Neural cell (in vitro differentiated cells): ENCODE data around the gene CLDN12. TPM values are rescaled to one million over a fixed set of nuclear protein-coding genes. Genes with fewer than 3 reads are reported as not detected.

Source experiments
- H2AFZ ChIP-seq: fragments of 200-600, 300-800 bp; sonication (generic), shearing (Covaris generic); 2 replicates; pipeline ENCODE4 v1.6.0; 2014; ENCODE audit warnings: low read depth, mild to moderate bottlenecking, antibody characterized with exemption, low read length, moderate library complexity
- H3F3A ChIP-seq: fragments of 200-600 bp; shearing (Covaris generic); 2 replicates; pipeline ENCODE4 v1.6.1; 2016; ENCODE audit warnings: mild to moderate bottlenecking, moderate library complexity, mixed read lengths, antibody characterized with exemption, low read length; ENCODE audit not compliant: insufficient read depth, poor library complexity, severe bottlenecking
- H3K27ac ChIP-seq: fragments of 200-600, 300-800 bp; sonication (generic), shearing (Covaris generic); 2 replicates; pipeline ENCODE4 v1.5.1; 2014; ENCODE audit warnings: mild to moderate bottlenecking, low read length, moderate library complexity
- H3K27me3 ChIP-seq: fragments of 300-800, 200-600 bp; sonication (generic), shearing (Covaris generic); 2 replicates; pipeline ENCODE4 v1.6.0; 2014; ENCODE audit warnings: mild to moderate bottlenecking, low read depth, low read length, moderate library complexity; ENCODE audit not compliant: insufficient read depth
- H3K36me3 ChIP-seq: fragments of 300-800, 200-600 bp; sonication (generic), shearing (Covaris generic); 2 replicates; pipeline ENCODE4 v1.5.1; 2014; ENCODE audit warnings: mild to moderate bottlenecking, antibody characterized with exemption, low read length, moderate library complexity; ENCODE audit not compliant: insufficient read depth
- H3K4me2 ChIP-seq: fragments of 300-800, 200-600 bp; sonication (generic), shearing (Covaris generic); 2 replicates; pipeline ENCODE4 v1.6.0; 2014; ENCODE audit warnings: mild to moderate bottlenecking, low read length
- H3K4me3 ChIP-seq: fragments of 300-800, 200-600 bp; sonication (generic), shearing (Covaris generic); 2 replicates; pipeline ENCODE4 v1.5.1; 2014; ENCODE audit warnings: mild to moderate bottlenecking, low read length, moderate library complexity
- H3K79me2 ChIP-seq: fragments of 200-600 bp; shearing (Covaris generic); replicated peaks from 2 replicates; pipeline ENCODE4 v1.6.0; 2014; ENCODE audit warnings: mild to moderate bottlenecking, low read length, moderate library complexity; ENCODE audit not compliant: insufficient read depth
- H3K9ac ChIP-seq: fragments of 300-800, 200-600 bp; sonication (generic), shearing (Covaris generic); 2 replicates; pipeline ENCODE4 v1.6.1; 2016; ENCODE audit warnings: mild to moderate bottlenecking, low read length, mixed read lengths
- H3K9me2 ChIP-seq: fragments of 200-600 bp; shearing (Covaris generic); 2 replicates; pipeline ENCODE4 v1.6.1; 2016; ENCODE audit warnings: mild to moderate bottlenecking, low read length, mixed read lengths; ENCODE audit not compliant: insufficient read depth
- H3K9me3 ChIP-seq: fragments of 200-600, 300-800 bp; sonication (generic), shearing (Covaris generic); 2 replicates; pipeline ENCODE4 v1.6.1; 2016; ENCODE audit warnings: mild to moderate bottlenecking, mixed run types, low read length, moderate library complexity, mixed read lengths
- H4K20me1 ChIP-seq: fragments of 200-600 bp; shearing (Covaris generic); 2 replicates; pipeline ENCODE4 v1.6.1; 2016; ENCODE audit warnings: mild to moderate bottlenecking, mixed run types; ENCODE audit not compliant: insufficient read depth
- CTCF ChIP-seq: fragments of 450-650 bp; IDR thresholded peaks from 2 replicates; pipeline ENCODE4 v1.5.1; 2014; ENCODE audit warnings: antibody characterized with exemption, mild to moderate bottlenecking, moderate library complexity; ENCODE audit not compliant: poor library complexity, severe bottlenecking
- EP300 ChIP-seq: fragments of 450-650 bp; conservative IDR thresholded peaks from 2 replicates; pipeline ENCODE4 v1.6.1; 2014; ENCODE audit warnings: antibody characterized with exemption, mild to moderate bottlenecking, moderate library complexity; ENCODE audit not compliant: poor library complexity, severe bottlenecking
- EZH2 ChIP-seq: fragments of 200-600, 300-800 bp; shearing (Covaris generic), sonication (generic); IDR thresholded peaks from 2 replicates; pipeline ENCODE4 v1.6.1; 2014; ENCODE audit warnings: antibody characterized with exemption, low read length, borderline replicate concordance, mild to moderate bottlenecking; ENCODE audit not compliant: insufficient read depth, poor library complexity, severe bottlenecking
- MXI1 ChIP-seq: fragments of 450-650 bp; conservative IDR thresholded peaks from 2 replicates; pipeline ENCODE4 v1.6.1; 2014; ENCODE audit warnings: antibody characterized with exemption, mild to moderate bottlenecking; ENCODE audit not compliant: poor library complexity, severe bottlenecking
- POLR2AphosphoS5 ChIP-seq: IDR thresholded peaks from 2 replicates; pipeline ENCODE4 v1.6.1; 2012
- RAD21 ChIP-seq: fragments of 450-650 bp; conservative IDR thresholded peaks from 2 replicates; pipeline ENCODE4 v1.6.1; 2014; ENCODE audit warnings: antibody characterized with exemption, mild to moderate bottlenecking, moderate library complexity
- REST ChIP-seq: IDR thresholded peaks from 2 replicates; pipeline ENCODE4 v1.6.1; 2012; ENCODE audit warnings: borderline replicate concordance
- SMC3 ChIP-seq: fragments of 450-650 bp; conservative IDR thresholded peaks from 2 replicates; pipeline ENCODE4 v1.6.1; 2014; ENCODE audit warnings: antibody characterized with exemption, mild to moderate bottlenecking, moderate library complexity; ENCODE audit not compliant: poor library complexity
- TAF1 ChIP-seq: IDR thresholded peaks from 2 replicates; pipeline ENCODE4 v1.6.1; 2012; ENCODE audit warnings: low read depth
- polyA plus RNA-seq: library from polyadenylated mRNA; depleted of rRNA; stranded (reverse); fragments of >200 nt; gene quantifications from 2 replicates; pipeline ENCODE4 v1.2.3, GENCODE V29; 2014

Gene CLDN12
- polyA plus RNA-seq, 1 donor from 2014 or later = 81.0 TPM

GRCh38 chr7:90387470-90388240 is 15.6 kb upstream of the CLDN12 start:
- H3F3A ChIP-seq = no peaks in the 10 kb centered on the region
- H3K9me3 ChIP-seq = no peaks in the 10 kb centered on the region
- TF ChIP-seq EP300 (no peak), REST (no peak), EZH2 (no peak), RAD21 (no peak), CTCF (no peak), SMC3 (no peak), POLR2AphosphoS5 (no peak), MXI1 (no peak), TAF1 (no peak)
- H3K9ac ChIP-seq = no peak overlapping the region
- H3K36me3 ChIP-seq = peaks cover 7% of the 10 kb centered on the region
- no peak overlapping the region for H3K27ac ChIP-seq
- H3K4me2 ChIP-seq = no peak overlapping the region
- H3K27me3 ChIP-seq = no peaks in the 10 kb centered on the region
- H3K4me3 ChIP-seq = no peak overlapping the region
- H2AFZ ChIP-seq = no peak overlapping the region
- H3K9me2 ChIP-seq = no peaks in the 10 kb centered on the region
- H4K20me1 ChIP-seq = no peaks in the 10 kb centered on the region
- no peaks in the 10 kb centered on the region for H3K79me2 ChIP-seq

GRCh38 chr7:90390926-90391325 is 12.3 kb upstream of the CLDN12 start:
- Histone ChIP-seq H3K9me3 (no peaks in the 10 kb centered on the region), H3K36me3 (peaks cover under 1% of the 10 kb centered on the region), H3K4me2 (no peak overlapping the region), H3K27ac (no peak overlapping the region), H3K79me2 (no peaks in the 10 kb centered on the region), H3K27me3 (no peaks in the 10 kb centered on the region), H3K9ac (no peak overlapping the region), H2AFZ (no peak overlapping the region), H3K4me3 (no peak overlapping the region), H3F3A (no peaks in the 10 kb centered on the region), H4K20me1 (no peaks in the 10 kb centered on the region), H3K9me2 (no peaks in the 10 kb centered on the region)
- no peak for TF ChIP-seq EZH2
- TF ChIP-seq MXI1 = no peak
- no peak for TF ChIP-seq RAD21
- TF ChIP-seq EP300 = no peak
- no peak for TF ChIP-seq TAF1
- TF ChIP-seq POLR2AphosphoS5 = no peak
- no peak for TF ChIP-seq CTCF
- no peak for TF ChIP-seq SMC3
- no peak for TF ChIP-seq REST
